H9 (cell line): ENCODE measurements around the gene LGALS4. TPM values are rescaled to one million over a fixed set of nuclear protein-coding genes. Genes with fewer than 3 reads are reported as not detected.

Experiments
- DNase-seq: peaks from one replicate; pipeline ENCODE4 v3.0.0-alpha.2; 2017
- H2AFZ ChIP-seq: one replicate; pipeline ENCODE4 v1.6.1; 2013; ENCODE audit warnings: mild to moderate bottlenecking, low read length, control low read depth, moderate library complexity
- H2AK5ac ChIP-seq: 2 replicates; pipeline ENCODE4 v1.6.1; 2013; ENCODE audit warnings: low read length, control low read depth, mixed read lengths; ENCODE audit not compliant: insufficient read length
- H2BK120ac ChIP-seq: one replicate; pipeline ENCODE4 v1.6.1; 2013; ENCODE audit warnings: low read depth, mild to moderate bottlenecking, low read length, control low read depth, inconsistent platforms; ENCODE audit not compliant: poor library complexity, severe bottlenecking
- H2BK12ac ChIP-seq: 2 replicates; pipeline ENCODE4 v1.6.1; 2013; ENCODE audit warnings: low read length, control low read depth, mixed read lengths, low read depth; ENCODE audit not compliant: insufficient read length
- H2BK15ac ChIP-seq: 2 replicates; pipeline ENCODE4 v1.6.1; 2013; ENCODE audit warnings: low read depth, low read length, control low read depth
- H2BK20ac ChIP-seq: one replicate; pipeline ENCODE4 v1.6.1; 2013; ENCODE audit warnings: low read depth, mild to moderate bottlenecking, low read length, control low read depth, inconsistent platforms; ENCODE audit not compliant: poor library complexity, severe bottlenecking
- H2BK5ac ChIP-seq: 2 replicates; pipeline ENCODE4 v1.6.1; 2013; ENCODE audit warnings: low read length, control low read depth, mixed read lengths; ENCODE audit not compliant: insufficient read length
- H3K14ac ChIP-seq: 2 replicates; pipeline ENCODE4 v1.6.1; 2013; ENCODE audit warnings: low read length, control low read depth; ENCODE audit not compliant: insufficient read depth
- H3K18ac ChIP-seq: 2 replicates; pipeline ENCODE4 v1.6.1; 2013; ENCODE audit warnings: low read depth, mild to moderate bottlenecking, mixed read lengths, low read length, control low read depth; ENCODE audit not compliant: insufficient read length
- H3K23ac ChIP-seq: 2 replicates; pipeline ENCODE4 v1.6.1; 2013; ENCODE audit warnings: low read length, control low read depth, mixed read lengths, low read depth; ENCODE audit not compliant: insufficient read length
- H3K23me2 ChIP-seq: 2 replicates; pipeline ENCODE4 v1.6.1; 2013; ENCODE audit warnings: low read depth, mild to moderate bottlenecking, mixed read lengths, low read length, control low read depth; ENCODE audit not compliant: insufficient read length, poor library complexity, severe bottlenecking
- H3K27ac ChIP-seq: 2 replicates; pipeline ENCODE4 v1.5.1; 2013; ENCODE audit warnings: low read length, control low read depth, mixed read lengths, low read depth; ENCODE audit not compliant: insufficient read length
- H3K27me3 ChIP-seq: 2 replicates; pipeline ENCODE4 v1.6.1; 2013; ENCODE audit warnings: low read length, control low read depth, inconsistent platforms; ENCODE audit not compliant: insufficient read depth
- H3K4ac ChIP-seq: 2 replicates; pipeline ENCODE4 v1.6.1; 2013; ENCODE audit warnings: low read depth, mild to moderate bottlenecking, control low read depth, inconsistent platforms, low read length, moderate library complexity
- H3K4me1 ChIP-seq: 2 replicates; pipeline ENCODE4 v1.6.1; 2013; ENCODE audit warnings: low read length, control low read depth, inconsistent platforms; ENCODE audit not compliant: insufficient read depth
- H3K4me2 ChIP-seq: 2 replicates; pipeline ENCODE4 v1.6.1; 2013; ENCODE audit warnings: low read length, control low read depth, mixed read lengths; ENCODE audit not compliant: insufficient read length, insufficient read depth
- H3K56ac ChIP-seq: 2 replicates; pipeline ENCODE4 v1.6.1; 2013; ENCODE audit warnings: low read depth, mild to moderate bottlenecking, mixed read lengths, low read length, control low read depth; ENCODE audit not compliant: insufficient read length
- H3K79me1 ChIP-seq: 2 replicates; pipeline ENCODE4 v1.6.1; 2013; ENCODE audit warnings: low read depth, mild to moderate bottlenecking, moderate library complexity, low read length, control low read depth, inconsistent platforms; ENCODE audit not compliant: insufficient read depth, poor library complexity, severe bottlenecking
- H3K79me2 ChIP-seq: 2 replicates; pipeline ENCODE4 v1.6.1; 2013; ENCODE audit warnings: low read length, control low read depth, inconsistent platforms; ENCODE audit not compliant: insufficient read depth
- H3K9ac ChIP-seq: 2 replicates; pipeline ENCODE4 v1.6.1; 2013; ENCODE audit warnings: low read length, control low read depth, mixed read lengths; ENCODE audit not compliant: insufficient read length; ENCODE audit errors: extremely low read depth
- H3K9me3 ChIP-seq: one replicate; pipeline ENCODE4 v1.6.1; 2013; ENCODE audit warnings: low read depth, low read length, inconsistent platforms; ENCODE audit not compliant: control insufficient read depth
- H3T11ph ChIP-seq: one replicate; pipeline ENCODE4 v1.6.1; 2013; ENCODE audit warnings: mild to moderate bottlenecking, low read length, control low read depth, inconsistent platforms
- H4K20me1 ChIP-seq: one replicate; pipeline ENCODE4 v1.6.1; 2013; ENCODE audit not compliant: control insufficient read depth, insufficient read length, insufficient read depth
- H4K5ac ChIP-seq: 2 replicates; pipeline ENCODE4 v1.6.1; 2013; ENCODE audit warnings: low read depth, mild to moderate bottlenecking, mixed read lengths, low read length, control low read depth; ENCODE audit not compliant: insufficient read length
- H4K8ac ChIP-seq: replicated peaks from 2 replicates; pipeline ENCODE4 v1.6.1; 2013; ENCODE audit warnings: low read length, control low read depth, mixed read lengths, low read depth; ENCODE audit not compliant: insufficient read length
- H4K91ac ChIP-seq: 2 replicates; pipeline ENCODE4 v1.6.1; 2013; ENCODE audit warnings: low read depth, mild to moderate bottlenecking, moderate library complexity, mixed read lengths, low read length, control low read depth; ENCODE audit not compliant: insufficient read length
- H3K27ac Mint-ChIP-seq, 3 experiments: 2 replicates in 2 of 3; 3 replicates in 1 of 3; pipeline ENCODE4 v1.8.0; 2020 to 2021; ENCODE audit warnings: mixed read lengths in 3 of 3, mild to moderate bottlenecking in 1 of 3, moderate library complexity in 1 of 3
- H3K27me3 Mint-ChIP-seq: 2 replicates; pipeline ENCODE4 v1.8.0; 2021; ENCODE audit warnings: low read depth, mild to moderate bottlenecking, moderate library complexity, mixed read lengths
- H3K36me3 Mint-ChIP-seq, 3 experiments: 2 replicates in 2 of 3; 3 replicates in 1 of 3; pipeline ENCODE4 v1.8.0; 2020 to 2021; ENCODE audit warnings: low read depth in 3 of 3, mixed read lengths in 3 of 3; ENCODE audit not compliant: insufficient read depth in 1 of 3
- H3K4me1 Mint-ChIP-seq, 2 experiments: 2 replicates each; pipeline ENCODE4 v1.8.0; 2020; ENCODE audit warnings: mixed read lengths in 2 of 2
- H3K4me3 Mint-ChIP-seq, 2 experiments: 2 replicates in 1 of 2; 3 replicates in 1 of 2; pipeline ENCODE4 v1.8.0; 2020 to 2021; ENCODE audit warnings: mild to moderate bottlenecking in 2 of 2, mixed read lengths in 2 of 2, moderate library complexity in 1 of 2
- H3K9me3 Mint-ChIP-seq, 2 experiments: 2 replicates in 1 of 2; 3 replicates in 1 of 2; pipeline ENCODE4 v1.8.0; 2020; ENCODE audit warnings: mild to moderate bottlenecking in 2 of 2, mixed read lengths in 2 of 2, moderate library complexity in 1 of 2
- WGBS: extraction: QIAGEN DNeasy Blood & Tissue Kit; methylation state at CpG from one replicate; pipeline ENCODE4 v1.1.7; 2013; ENCODE audit warnings: missing lambda C conversion rate, low lambda C conversion rate, mixed read lengths; ENCODE audit not compliant: insufficient read length; ENCODE audit errors: extremely low coverage; 5-methylcytosine and 5-hydroxymethylcytosine counted together
- total RNA-seq: library from RNA; stranded (reverse); gene quantifications from 2 replicates; pipeline ENCODE4 v1.2.1, GENCODE V29; 2021
- TF ChIP-seq, protein P1 (sequence below): fragments of 200-600 bp; sonication (generic); conservative IDR thresholded peaks from 3 replicates; pipeline ENCODE4 v1.8.0; 2021; ENCODE audit warnings: antibody characterized with exemption, mild to moderate bottlenecking

Gene LGALS4
- total RNA-seq, 1 experiment from 2014 or later, result 0.68 TPM

GRCh38 chr19:38833092-38833425, 20.3 kb upstream of the LGALS4 start:
- Histone ChIP-seq H4K5ac (no peak overlapping the region), H2BK15ac (no peak overlapping the region), H4K91ac (no peak overlapping the region), H2AFZ (no peak overlapping the region), H3K27ac (no peak overlapping the region), H3K23ac (no peak overlapping the region), H2AK5ac (no peak overlapping the region), H3K4me2 (no peak overlapping the region), H2BK5ac (no peak overlapping the region), H3K14ac (no peak overlapping the region), H3K23me2 (peaks cover 8% of the 10 kb centered on the region), H3K18ac (no peak overlapping the region), H4K8ac (no peak overlapping the region), H3K79me1 (no peaks in the 10 kb centered on the region), H2BK20ac (no peak overlapping the region), H3K9ac (no peak overlapping the region), H2BK120ac (no peak overlapping the region), H3K4ac (no peak overlapping the region), H2BK12ac (no peak overlapping the region), H3K9me3 (no peaks in the 10 kb centered on the region), H3T11ph (no peak overlapping the region), H3K4me1 (peaks cover 2% of the 10 kb centered on the region; the same call in 1 of the 2 replicates), H4K20me1 (no peaks in the 10 kb centered on the region), H3K27me3 (no peaks in the 10 kb centered on the region), H3K56ac (no peak overlapping the region), H3K79me2 (0 out of 2 replicates have a peak, but pooled peaks cover 2% of the 10 kb centered on the region)
- no peak for DNase-seq
- H3K4me3 Mint-ChIP-seq, result no peak overlapping the region
- no peaks in the 10 kb centered on the region; a peak in 1 of 5 replicates for H3K9me3 Mint-ChIP-seq
- H3K4me1 Mint-ChIP-seq, result peaks cover 13% of the 10 kb centered on the region in 2 experiments
- no CpG with 5 or more reads among the region's 7 CpGs for WGBS
- TF ChIP-seq, protein P1, sequence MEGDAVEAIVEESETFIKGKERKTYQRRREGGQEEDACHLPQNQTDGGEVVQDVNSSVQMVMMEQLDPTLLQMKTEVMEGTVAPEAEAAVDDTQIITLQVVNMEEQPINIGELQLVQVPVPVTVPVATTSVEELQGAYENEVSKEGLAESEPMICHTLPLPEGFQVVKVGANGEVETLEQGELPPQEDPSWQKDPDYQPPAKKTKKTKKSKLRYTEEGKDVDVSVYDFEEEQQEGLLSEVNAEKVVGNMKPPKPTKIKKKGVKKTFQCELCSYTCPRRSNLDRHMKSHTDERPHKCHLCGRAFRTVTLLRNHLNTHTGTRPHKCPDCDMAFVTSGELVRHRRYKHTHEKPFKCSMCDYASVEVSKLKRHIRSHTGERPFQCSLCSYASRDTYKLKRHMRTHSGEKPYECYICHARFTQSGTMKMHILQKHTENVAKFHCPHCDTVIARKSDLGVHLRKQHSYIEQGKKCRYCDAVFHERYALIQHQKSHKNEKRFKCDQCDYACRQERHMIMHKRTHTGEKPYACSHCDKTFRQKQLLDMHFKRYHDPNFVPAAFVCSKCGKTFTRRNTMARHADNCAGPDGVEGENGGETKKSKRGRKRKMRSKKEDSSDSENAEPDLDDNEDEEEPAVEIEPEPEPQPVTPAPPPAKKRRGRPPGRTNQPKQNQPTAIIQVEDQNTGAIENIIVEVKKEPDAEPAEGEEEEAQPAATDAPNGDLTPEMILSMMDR, result no peak
- H3K36me3 Mint-ChIP-seq, result peaks cover 33 to 62% (median 39%) of the 10 kb centered on the region in 3 experiments
- H3K27me3 Mint-ChIP-seq, result no peaks in the 10 kb centered on the region
- H3K27ac Mint-ChIP-seq, result peak overlapping the region in 2 of 3 experiments; percentile 31 to 90; a peak in 2 of 7 replicates
